ENCODE results near the gene ETS1.
A peak's percentile ranks its signal among the peaks of the same experiment; 100 is the strongest.

GRCh38 chr11:128630367-128631230 lies 43.2 kb upstream of the ETS1 start:
- no peak for TF ChIP-seq EZH2phosphoT487 (IDR thresholded peaks at IDR 0.05; ENCODE audit: low read depth)
- TF ChIP-seq, protein P1, sequence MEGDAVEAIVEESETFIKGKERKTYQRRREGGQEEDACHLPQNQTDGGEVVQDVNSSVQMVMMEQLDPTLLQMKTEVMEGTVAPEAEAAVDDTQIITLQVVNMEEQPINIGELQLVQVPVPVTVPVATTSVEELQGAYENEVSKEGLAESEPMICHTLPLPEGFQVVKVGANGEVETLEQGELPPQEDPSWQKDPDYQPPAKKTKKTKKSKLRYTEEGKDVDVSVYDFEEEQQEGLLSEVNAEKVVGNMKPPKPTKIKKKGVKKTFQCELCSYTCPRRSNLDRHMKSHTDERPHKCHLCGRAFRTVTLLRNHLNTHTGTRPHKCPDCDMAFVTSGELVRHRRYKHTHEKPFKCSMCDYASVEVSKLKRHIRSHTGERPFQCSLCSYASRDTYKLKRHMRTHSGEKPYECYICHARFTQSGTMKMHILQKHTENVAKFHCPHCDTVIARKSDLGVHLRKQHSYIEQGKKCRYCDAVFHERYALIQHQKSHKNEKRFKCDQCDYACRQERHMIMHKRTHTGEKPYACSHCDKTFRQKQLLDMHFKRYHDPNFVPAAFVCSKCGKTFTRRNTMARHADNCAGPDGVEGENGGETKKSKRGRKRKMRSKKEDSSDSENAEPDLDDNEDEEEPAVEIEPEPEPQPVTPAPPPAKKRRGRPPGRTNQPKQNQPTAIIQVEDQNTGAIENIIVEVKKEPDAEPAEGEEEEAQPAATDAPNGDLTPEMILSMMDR (IDR thresholded peaks at IDR 0.05; ENCODE audit: low read depth, low read length), result peak; percentile 93
